Stimulated activated CD8-positive, alpha-beta memory T cell treated with anti-CD3 and anti-CD28 coated beads, Interleukin-7, amount 100 ng/mL, for 1 hour (primary cell): ENCODE measurements around the gene CERKL.

Experiments used
- DNase-seq, 2 donors: peaks; one replicate each; pipeline ENCODE4 v3.0.0-alpha.2; 2020; ENCODE audit warnings: low read depth in 2 of 2

Gene CERKL

DNA sequence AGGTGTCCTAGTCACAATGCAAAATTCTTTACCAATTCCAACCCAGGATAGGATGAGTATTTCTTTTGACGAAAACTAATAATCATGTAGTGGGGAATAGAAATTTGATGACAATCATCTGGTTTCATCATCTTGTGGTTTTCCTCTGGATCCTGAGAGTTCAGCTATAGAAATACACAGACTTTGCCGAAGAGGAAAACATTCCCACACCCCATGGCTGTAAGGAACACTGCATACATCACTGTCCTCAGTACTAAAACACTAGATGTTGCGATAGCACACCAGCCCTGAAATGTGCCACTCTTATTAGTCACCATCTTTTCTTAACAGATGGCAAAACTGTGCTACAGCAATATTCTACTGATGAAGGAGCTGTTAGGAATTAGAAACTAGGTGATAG, 29.4 kb downstream of the CERKL start:
- no peak for DNase-seq

DNA sequence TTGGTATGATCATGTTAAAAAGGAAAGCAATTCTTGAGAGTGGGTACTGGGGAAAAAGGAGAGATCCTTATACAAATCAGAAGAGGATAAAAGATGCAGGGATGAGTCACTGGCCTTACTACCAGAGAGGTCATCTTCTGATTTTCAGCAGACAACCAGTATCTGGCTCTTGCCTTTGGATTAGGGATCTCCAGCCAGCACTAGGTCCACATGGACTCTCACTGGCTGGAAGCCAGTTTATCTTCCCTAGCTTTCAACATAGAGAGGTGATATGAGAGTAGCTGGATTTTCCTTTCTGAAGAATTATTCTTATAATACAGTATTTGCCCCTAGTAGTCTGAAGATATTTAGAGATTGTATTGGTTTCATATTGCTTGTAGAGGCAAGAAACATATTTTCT, 30.2 kb downstream of the CERKL start:
- DNase-seq = no peak

GRCh38 chr2:181623159-181623558, 33.7 kb downstream of the CERKL start:
- DNase-seq = no peak

DNA sequence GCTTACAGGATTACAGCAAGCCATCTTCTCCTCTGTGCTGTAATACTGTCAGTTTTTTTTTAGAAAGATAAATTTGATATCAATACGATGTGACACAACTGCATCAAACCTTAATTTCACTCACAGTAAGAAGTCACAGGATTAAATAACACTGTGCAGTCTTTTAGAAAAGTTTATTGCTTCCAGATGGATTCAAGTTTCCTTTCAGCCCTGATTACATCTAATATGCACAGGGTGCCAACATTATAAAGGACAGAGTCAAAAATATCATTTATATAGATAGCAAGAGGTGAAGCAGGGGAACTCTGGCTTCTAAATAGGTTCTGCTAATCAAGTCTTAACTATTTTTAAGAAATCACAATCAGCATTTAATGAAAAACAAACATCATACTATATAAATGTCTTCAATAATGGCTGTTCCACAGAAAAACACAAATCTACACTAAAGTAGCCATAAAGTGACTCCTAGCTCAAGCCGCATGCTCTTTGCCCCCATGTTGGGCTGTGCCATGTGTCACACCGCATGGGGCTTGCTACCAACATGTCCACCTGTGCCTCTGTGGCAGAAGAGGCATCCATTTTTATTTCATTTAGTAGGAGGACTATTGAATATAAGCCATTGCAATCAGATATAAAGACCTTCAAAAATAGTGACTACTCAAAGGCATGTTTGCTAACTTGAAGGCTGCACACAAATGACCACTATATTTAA, 35.0 kb downstream of the CERKL start:
- no peak for DNase-seq

GRCh38 chr2:181619516-181619915, 37.4 kb downstream of the CERKL start:
- DNase-seq = no peak

GRCh38 chr2:181616715-181617114, 40.2 kb downstream of the CERKL start:
- no peak for DNase-seq

DNA sequence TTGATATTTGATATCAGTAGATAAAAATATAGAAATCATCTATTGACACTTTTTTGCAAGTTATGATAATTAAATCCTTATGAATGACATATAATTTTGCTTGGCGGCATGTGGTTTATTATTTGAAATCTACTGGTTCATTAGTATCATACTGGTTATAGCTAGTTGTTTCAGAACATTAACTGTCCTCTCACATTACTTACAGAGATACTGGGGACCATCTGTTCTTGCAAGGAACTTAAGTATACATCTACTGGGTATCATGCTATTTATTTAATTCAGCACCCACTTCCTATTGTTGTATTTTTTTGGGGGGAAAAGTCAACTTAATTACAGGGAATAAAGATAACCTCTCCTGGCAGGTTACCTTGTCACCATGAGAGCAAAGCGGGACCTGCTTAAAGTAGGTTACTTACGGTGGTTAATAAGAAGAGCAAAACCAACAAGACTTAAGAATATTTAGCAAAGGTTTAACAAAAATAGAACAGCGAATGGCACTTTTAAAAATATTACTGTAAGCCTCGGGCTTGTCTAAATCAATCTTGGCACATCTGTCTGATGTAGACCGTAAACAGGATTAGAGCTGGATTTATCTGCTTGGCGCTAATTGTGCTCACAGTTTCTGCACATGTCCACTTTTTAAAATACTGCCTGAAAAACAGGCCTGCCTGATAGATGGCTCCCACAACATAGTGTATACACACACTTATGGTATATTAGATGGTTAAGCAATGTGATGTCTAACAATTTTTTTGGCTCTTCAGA, 41.8 kb downstream of the CERKL start:
- DNase-seq = no peak

- no peak for DNase-seq
These were observed 43.7 kb downstream of the CERKL start for GRCh38 chr2:181613241-181613640.

DNA sequence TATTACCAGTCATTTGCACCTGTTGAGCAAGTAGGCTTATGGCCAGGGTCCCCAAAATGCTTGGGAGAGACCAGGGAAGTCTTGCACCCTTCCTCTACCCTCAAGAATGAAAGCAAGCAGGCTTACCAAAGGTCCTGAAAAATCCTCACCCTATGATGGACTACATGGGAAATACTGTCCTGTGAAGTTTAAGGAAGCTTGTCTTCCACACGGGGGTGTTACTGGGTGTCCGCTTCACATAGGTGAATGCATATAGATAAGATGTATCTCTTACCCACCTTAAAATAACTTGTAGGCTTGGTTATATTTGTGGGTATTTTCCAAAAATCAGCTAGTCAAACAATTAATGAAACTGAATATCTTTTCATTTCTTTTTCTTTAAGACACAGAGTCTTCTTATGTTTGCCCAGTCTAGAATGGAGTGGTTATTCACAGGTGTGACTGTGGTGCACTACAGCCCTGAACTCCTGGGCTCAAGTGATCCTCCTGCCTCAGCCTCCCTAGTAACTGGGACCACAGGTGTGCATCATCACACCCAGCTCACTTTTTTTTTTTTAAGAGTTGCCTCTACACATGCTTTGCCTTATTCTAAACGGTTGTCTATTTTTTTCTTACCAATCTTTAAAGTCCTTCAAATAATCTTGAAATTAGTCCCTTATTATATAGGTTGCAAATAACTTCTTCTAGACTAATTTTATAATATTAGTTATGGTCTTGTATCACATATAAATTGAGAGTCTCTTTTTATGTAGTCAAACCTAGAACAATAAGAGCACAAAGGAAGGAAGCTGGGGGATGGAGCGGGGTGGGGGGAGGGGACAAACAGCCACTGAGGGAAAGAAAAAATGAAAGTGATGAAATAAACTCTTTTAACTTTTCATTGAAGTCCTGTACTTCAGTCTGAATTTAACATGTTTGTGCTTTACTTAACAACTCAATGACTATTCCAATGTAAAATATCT, 49.0 kb downstream of the CERKL start:
- no peak for DNase-seq

DNA sequence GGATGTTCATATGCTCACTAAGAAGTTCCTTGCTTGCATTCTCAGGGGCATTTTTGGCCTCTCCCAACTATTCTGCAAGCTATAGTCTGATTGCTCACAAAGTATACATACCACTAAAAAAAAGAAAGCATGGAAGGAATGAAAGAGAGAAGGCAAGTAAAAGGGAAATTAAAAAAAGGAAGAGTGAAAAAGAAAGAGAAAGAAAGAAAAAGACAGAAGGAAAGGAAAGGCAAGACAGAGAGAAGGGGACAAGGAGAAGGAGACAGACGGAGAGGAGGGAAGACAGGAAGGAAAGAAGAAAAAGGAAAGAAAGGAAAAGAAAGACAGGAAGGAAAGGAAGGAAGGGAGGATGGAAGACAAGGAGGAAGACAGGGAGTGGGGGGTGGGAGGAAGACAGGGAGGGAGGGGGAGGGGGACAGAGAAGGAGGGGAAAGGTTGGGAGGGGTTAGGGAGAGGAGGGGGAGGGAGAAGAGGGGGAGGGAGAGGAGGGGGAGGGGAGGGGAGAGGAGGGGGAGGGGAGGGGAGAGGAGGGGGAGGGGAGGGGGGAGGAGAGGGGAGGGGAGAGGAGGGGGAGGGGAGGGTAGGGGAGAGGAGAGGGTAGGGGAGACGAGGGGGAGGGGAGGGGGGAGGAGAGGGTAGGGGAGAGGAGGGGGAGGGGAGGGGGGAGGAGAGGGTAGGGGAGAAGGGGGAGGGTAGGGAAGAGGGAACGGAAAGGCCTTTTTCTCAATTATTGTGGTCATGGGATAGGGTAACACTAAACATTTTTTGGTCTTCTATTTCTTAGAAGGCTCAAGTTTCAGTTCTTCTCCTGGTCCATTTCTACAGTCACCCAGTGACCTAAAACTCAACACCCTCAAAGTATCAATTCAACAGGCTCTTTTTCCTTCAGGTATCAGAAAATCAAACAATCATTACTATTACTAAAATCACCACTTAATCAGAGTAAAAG, 50.7 kb downstream of the CERKL start:
- DNase-seq = no peak

GRCh38 chr2:181602017-181602416, 54.9 kb downstream of the CERKL start:
- DNase-seq = no peak

DNA sequence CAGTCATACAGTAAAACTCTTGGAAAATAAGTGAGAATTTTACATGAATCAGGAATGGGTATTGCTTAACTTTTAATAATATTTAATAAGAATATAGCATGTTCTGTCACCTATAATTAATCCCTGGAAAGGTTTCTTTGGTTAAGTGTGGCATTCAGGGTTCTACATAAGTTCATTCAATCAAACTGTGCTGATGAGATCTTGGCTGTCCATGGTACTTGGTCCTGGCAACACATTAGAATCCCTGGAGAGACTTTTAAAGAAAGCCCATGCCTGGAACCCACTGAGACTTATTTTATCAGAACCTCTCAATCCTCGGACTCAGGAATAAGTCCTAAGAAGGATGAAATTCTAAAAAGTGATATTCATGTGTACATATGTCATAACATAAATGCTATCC, 60.3 kb downstream of the CERKL start:
- DNase-seq = no peak

GRCh38 chr2:181594322-181594721, 62.6 kb downstream of the CERKL start:
- no peak for DNase-seq

DNA sequence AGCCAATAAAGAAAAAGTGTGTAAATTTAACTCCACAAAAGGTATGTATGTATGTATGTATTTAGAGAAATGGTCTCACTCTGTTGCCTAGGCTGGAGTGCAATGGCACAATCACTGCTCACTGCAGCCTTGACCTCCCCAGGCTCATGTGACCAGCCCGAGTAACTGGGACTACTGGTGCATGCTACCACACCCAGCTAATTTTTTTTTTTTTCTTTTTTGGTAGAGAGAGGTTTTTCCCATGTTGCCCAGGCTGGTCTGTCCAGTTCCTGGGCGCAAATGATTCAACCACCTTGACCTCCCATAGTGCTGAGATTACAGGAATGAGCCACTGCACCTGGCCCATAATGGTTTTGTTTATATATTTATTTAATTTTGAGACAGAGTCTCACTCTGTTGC, 67.1 kb downstream of the CERKL start:
- DNase-seq = no peak

GRCh38 chr2:181588546-181588945, 68.4 kb downstream of the CERKL start:
- no peak for DNase-seq

GRCh38 chr2:181586569-181587081, 70.3 kb downstream of the CERKL start:
- no peak for DNase-seq

DNA sequence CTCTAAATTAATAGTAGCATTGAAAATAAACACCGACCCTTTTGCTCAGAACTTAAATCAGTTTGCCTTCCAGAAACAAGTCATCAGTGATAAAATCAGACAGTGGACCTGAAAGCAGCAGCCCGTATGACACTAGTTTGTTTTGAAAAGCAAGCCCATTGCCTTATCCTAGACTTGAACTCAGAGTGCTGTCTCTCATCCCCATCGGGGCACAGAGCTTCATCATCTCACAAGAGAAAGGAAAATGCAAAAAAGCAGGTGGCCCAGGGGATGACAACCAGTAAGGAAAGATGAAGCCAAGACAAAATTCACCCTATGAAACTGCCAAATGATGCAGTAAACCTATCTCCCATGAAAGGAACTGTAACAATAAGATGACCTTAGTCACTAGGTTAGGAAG, 71.2 kb downstream of the CERKL start:
- no peak for DNase-seq

GRCh38 chr2:181581534-181581933, 75.4 kb downstream of the CERKL start:
- DNase-seq = no peak

GRCh38 chr2:181578829-181579228, 78.1 kb downstream of the CERKL start:
- DNase-seq = no peak

DNA sequence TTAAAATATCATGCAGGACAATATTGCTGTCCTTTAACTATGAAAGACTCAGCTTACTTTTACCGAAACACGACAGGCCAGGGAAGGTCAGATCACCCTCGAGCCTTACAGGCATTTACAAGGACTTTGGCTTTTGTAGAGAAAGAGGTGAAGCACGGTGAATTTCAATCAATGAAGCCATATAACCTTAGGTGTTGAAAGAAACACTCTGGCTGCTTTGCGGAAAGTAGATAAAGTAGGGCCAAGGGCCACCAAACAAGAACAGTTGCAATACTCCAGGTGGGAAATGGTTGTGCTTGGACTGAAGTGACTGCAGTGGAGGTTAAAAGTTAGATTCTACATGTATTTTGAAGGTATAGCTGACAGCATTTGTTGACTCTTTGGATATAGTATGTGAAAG, 80.5 kb downstream of the CERKL start:
- no peak for DNase-seq

DNA sequence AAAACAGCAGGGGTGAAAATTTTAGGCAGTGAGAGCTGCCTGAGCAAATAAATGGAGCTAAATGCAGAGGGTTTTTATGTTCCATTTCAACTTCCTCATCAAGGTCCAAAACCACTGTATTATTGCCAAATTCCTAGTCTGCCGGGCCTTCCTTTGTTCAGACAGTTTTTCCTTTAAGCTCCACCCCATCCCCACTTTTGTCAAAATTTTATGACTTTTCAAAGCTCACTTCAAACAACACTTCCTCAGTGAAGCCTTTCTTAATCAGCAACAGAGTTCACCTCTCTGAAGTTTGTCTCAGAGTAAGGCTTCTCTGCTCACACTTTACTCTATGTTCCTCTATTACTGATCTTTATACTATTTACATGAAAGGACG, 81.3 kb downstream of the CERKL start:
- DNase-seq = no peak
